Measurements from ENCODE around the gene ENPP1.

GRCh38 chr6:131883016-131883415 is 75.2 kb downstream of the ENPP1 start:
- TF ChIP-seq POLR2AphosphoS5 (IDR thresholded peaks at IDR 0.05) = no peak
- TF ChIP-seq CTCF (IDR thresholded peaks at IDR 0.05) = no peak
- TF ChIP-seq EP300 (IDR thresholded peaks at IDR 0.05) = no peak

Measured in upper lobe of left lung (tissue), 4 donors.